Parathyroid adenoma (tissue), 2 donors: ENCODE data around the gene DDA1.

Experiments used
- H2AFZ ChIP-seq: fragments of 300-600 bp; sonication (generic); one replicate; pipeline ENCODE4 v1.7.0; 2017; ENCODE audit warnings: antibody characterized with exemption, mild to moderate bottlenecking
- H3K27ac ChIP-seq: fragments of 300-600 bp; sonication (generic); one replicate; pipeline ENCODE4 v1.7.0; 2017
- H3K27me3 ChIP-seq: fragments of 300-600 bp; sonication (generic); one replicate; pipeline ENCODE4 v1.7.0; 2017; ENCODE audit warnings: low read length; ENCODE audit not compliant: control insufficient read depth, insufficient read depth
- H3K36me3 ChIP-seq: fragments of 300-600 bp; sonication (generic); one replicate; pipeline ENCODE4 v1.7.0; 2017; ENCODE audit warnings: low read length; ENCODE audit not compliant: control insufficient read depth, insufficient read depth
- H3K4me1 ChIP-seq: fragments of 300-600 bp; sonication (generic); one replicate; pipeline ENCODE4 v1.7.0; 2017; ENCODE audit warnings: control low read depth
- H3K4me2 ChIP-seq: fragments of 300-600 bp; sonication (generic); one replicate; pipeline ENCODE4 v1.7.0; 2017; ENCODE audit warnings: low read length
- H3K4me3 ChIP-seq: fragments of 300-600 bp; sonication (generic); one replicate; pipeline ENCODE4 v1.7.0; 2017; ENCODE audit warnings: low read depth, low read length
- H3K79me2 ChIP-seq: fragments of 300-600 bp; sonication (generic); one replicate; pipeline ENCODE4 v1.7.0; 2017; ENCODE audit warnings: control low read depth
- H3K9ac ChIP-seq: fragments of 300-600 bp; sonication (generic); one replicate; pipeline ENCODE4 v1.7.0; 2017; ENCODE audit warnings: mild to moderate bottlenecking
- H3K9me3 ChIP-seq: fragments of 300-600 bp; sonication (generic); one replicate; pipeline ENCODE4 v1.7.0; 2017; ENCODE audit warnings: low read length; ENCODE audit not compliant: control insufficient read depth
- TF ChIP-seq, protein P1 (sequence below): fragments of 300-600 bp; sonication (generic); IDR thresholded peaks from one replicate; pipeline ENCODE4 v1.7.0; 2017; ENCODE audit warnings: antibody characterized with exemption, mild to moderate bottlenecking
- donor health status: primary hyperparathyroidism.

Gene DDA1

DNA sequence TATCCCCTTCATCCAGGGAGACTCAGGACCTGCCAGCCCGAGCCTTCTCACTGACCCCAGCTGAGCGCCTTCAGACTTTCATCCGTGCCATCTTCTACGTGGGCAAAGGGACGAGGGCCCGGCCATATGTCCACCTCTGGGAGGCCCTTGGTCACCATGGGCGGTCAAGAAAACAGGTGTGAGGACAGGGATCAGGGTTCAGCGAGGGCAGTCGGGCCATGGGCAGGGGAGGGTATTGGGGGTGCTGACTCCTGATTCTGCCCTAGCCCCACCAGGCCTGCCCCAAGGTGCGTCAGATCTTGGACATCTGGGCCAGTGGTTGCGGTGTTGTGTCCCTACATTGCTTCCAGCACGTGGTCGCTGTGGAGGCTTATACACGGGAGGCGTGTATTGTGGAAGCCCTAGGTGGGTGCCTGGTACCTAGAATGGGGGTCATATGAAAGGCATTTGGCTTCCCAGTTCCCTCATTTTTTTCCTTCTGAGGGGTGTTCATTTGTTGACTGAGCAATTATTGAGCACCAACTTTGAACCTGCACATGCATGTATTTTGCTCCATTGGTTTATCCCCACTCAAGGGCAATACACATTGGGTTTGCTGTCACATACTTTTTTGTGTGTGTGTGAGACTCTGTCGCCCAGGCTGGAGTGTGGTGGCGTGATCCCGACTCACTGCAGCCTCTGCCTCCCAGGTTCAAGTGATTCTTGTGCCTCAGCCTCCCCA, 23.8 kb upstream of the DDA1 start:
- H3K9ac ChIP-seq = no peak overlapping the region
- H3K4me2 ChIP-seq = no peak overlapping the region
- no peaks in the 10 kb centered on the region for H3K9me3 ChIP-seq
- no peaks in the 10 kb centered on the region for H3K27me3 ChIP-seq
- no peaks in the 10 kb centered on the region for H3K4me1 ChIP-seq
- H3K79me2 ChIP-seq = no peaks in the 10 kb centered on the region
- no peak overlapping the region for H3K4me3 ChIP-seq
- H3K27ac ChIP-seq = no peak overlapping the region
- TF ChIP-seq, protein P1, sequence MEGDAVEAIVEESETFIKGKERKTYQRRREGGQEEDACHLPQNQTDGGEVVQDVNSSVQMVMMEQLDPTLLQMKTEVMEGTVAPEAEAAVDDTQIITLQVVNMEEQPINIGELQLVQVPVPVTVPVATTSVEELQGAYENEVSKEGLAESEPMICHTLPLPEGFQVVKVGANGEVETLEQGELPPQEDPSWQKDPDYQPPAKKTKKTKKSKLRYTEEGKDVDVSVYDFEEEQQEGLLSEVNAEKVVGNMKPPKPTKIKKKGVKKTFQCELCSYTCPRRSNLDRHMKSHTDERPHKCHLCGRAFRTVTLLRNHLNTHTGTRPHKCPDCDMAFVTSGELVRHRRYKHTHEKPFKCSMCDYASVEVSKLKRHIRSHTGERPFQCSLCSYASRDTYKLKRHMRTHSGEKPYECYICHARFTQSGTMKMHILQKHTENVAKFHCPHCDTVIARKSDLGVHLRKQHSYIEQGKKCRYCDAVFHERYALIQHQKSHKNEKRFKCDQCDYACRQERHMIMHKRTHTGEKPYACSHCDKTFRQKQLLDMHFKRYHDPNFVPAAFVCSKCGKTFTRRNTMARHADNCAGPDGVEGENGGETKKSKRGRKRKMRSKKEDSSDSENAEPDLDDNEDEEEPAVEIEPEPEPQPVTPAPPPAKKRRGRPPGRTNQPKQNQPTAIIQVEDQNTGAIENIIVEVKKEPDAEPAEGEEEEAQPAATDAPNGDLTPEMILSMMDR = no peak
- no peak overlapping the region for H2AFZ ChIP-seq
- H3K36me3 ChIP-seq = no peaks in the 10 kb centered on the region

DNA sequence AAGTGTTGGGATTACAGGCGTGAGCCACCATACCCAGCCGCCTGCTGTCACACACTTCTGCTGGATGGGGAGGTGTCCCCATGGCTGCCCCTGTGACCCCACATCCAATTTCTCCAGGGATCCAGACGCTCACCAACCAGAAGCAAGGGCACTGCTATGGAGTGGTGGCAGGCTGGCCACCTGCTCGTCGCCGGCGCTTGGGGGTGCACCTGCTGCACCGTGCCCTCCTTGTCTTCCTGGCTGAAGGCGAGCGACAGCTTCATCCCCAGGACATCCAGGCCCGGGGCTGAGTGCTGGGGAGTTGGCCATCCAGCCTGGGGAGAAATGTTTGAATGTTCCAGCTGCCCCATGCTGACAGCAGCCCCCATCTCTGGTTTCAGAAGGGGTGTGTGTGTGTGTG, 23.1 kb upstream of the DDA1 start:
- Histone ChIP-seq H3K4me3 (no peak overlapping the region), H3K36me3 (no peaks in the 10 kb centered on the region), H3K79me2 (no peaks in the 10 kb centered on the region), H3K4me1 (no peaks in the 10 kb centered on the region), H3K9ac (no peak overlapping the region), H2AFZ (no peak overlapping the region), H3K9me3 (no peaks in the 10 kb centered on the region), H3K27me3 (no peaks in the 10 kb centered on the region), H3K27ac (no peak overlapping the region), H3K4me2 (no peak overlapping the region)
- TF ChIP-seq, protein P1 = no peak

DNA sequence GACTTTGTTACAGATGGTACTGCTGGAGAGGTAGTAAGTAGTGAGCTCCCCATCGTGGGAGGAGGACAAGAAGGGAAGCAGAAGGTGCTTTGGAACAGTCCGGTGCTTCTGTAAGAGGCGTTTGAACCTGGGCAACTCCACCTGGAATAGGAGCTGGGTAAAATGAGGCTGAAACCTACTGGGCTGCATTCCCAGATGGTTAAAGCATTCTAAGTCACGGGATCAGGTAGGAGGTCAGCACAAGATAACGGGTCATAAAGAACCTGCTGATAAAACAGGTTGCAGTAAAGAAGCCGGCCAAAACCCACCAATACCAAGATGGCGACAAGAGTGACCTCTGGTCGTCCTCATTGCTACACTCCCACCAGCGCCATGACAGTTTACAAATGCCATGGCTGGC, 22.6 kb upstream of the DDA1 start:
- H3K27ac ChIP-seq = no peak overlapping the region
- no peaks in the 10 kb centered on the region for H3K79me2 ChIP-seq
- no peak overlapping the region for H3K4me3 ChIP-seq
- H3K9ac ChIP-seq = no peak overlapping the region
- no peaks in the 10 kb centered on the region for H3K9me3 ChIP-seq
- H3K27me3 ChIP-seq = no peaks in the 10 kb centered on the region
- no peaks in the 10 kb centered on the region for H3K36me3 ChIP-seq
- H3K4me1 ChIP-seq = no peaks in the 10 kb centered on the region
- no peak overlapping the region for H3K4me2 ChIP-seq
- TF ChIP-seq, protein P1 = no peak
- H2AFZ ChIP-seq = no peak overlapping the region

DNA sequence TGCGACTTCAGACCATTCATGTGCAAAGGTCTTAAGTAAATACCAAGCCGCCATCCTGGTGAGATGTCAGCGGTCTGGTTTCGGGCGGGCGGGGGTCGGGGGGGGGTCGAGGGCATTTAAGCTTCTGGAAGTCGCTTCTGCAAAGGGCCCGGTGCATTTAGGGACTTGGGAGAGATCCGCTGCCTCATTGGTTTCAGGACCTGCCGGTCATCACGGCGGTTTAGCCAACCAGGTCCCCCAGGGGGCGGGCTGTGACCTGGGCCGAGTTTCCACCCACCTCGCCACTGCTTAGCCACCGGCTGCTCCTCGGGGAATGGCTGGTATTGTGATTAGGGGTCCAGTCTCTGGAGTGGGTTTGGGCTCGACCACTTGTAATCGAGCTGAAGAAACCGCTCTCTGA, 19.9 kb upstream of the DDA1 start:
- H3K79me2 ChIP-seq = peaks cover 3% of the 10 kb centered on the region
- no peaks in the 10 kb centered on the region for H3K36me3 ChIP-seq
- H3K27ac ChIP-seq = no peak overlapping the region
- H3K4me2 ChIP-seq = no peak overlapping the region
- H3K4me1 ChIP-seq = no peaks in the 10 kb centered on the region
- H3K4me3 ChIP-seq = no peak overlapping the region
- no peak overlapping the region for H2AFZ ChIP-seq
- no peak overlapping the region for H3K9ac ChIP-seq
- no peaks in the 10 kb centered on the region for H3K9me3 ChIP-seq
- TF ChIP-seq, protein P1 = no peak
- H3K27me3 ChIP-seq = no peaks in the 10 kb centered on the region
